Activated CD4-positive, CD25-positive, alpha-beta regulatory T cell treated with anti-CD3 and anti-CD28 coated beads, Interleukin-2, amount 50 U/mL, for 16 hours (primary cell): ENCODE data around the gene VDR.

Source experiments
- DNase-seq: peaks from one replicate; pipeline ENCODE4 v3.0.0-alpha.2; 2020; ENCODE audit warnings: low read depth, low spot score

VDR gene

GRCh38 chr12:47795814-47796411, 108.9 kb downstream of the VDR start:
- no peak for DNase-seq

- DNase-seq = no peak
These were observed 109.5 kb downstream of the VDR start for GRCh38 chr12:47795121-47795813.

- no peak for DNase-seq
These were observed 110.1 kb downstream of the VDR start for GRCh38 chr12:47794679-47795078.

- DNase-seq = no peak
These were observed 111.6 kb downstream of the VDR start for GRCh38 chr12:47793015-47793681.

GRCh38 chr12:47791874-47792273, 112.9 kb downstream of the VDR start:
- DNase-seq = no peak
